GM23248 (cell line): ENCODE measurements around the gene NCF4.

Source experiments
- EZH2 ChIP-seq: fragments of 200-600 bp; sonication (generic); IDR thresholded peaks from 2 replicates; pipeline ENCODE4 v1.6.1; 2018; ENCODE audit warnings: antibody characterized with exemption, mild to moderate bottlenecking; ENCODE audit not compliant: insufficient read depth, poor library complexity, severe bottlenecking
- EZH2phosphoT487 ChIP-seq: fragments of 200-600 bp; sonication (generic); IDR thresholded peaks from 2 replicates; pipeline ENCODE4 v1.6.1; 2018; ENCODE audit warnings: antibody characterized with exemption, moderate library complexity, mild to moderate bottlenecking, low read depth; ENCODE audit not compliant: insufficient read depth

- TF ChIP-seq EZH2: no peak
- TF ChIP-seq EZH2phosphoT487: no peak
These were observed 29.1 kb upstream of the NCF4 start for GRCh38 chr22:36831717-36832116.
